DOHH2 (cell line): ENCODE measurements around the gene SNRPF.

ENCODE experiments used
- EZH2phosphoT487 ChIP-seq: fragments of 200-600 bp; sonication (generic); IDR thresholded peaks from 2 replicates; pipeline ENCODE4 v1.6.1; 2017; ENCODE audit warnings: borderline replicate concordance, mild to moderate bottlenecking, antibody characterized with exemption, low read length, moderate library complexity, mixed read lengths
- TF ChIP-seq, protein P1 (sequence below): fragments of 200-600 bp; sonication (generic); IDR thresholded peaks from one replicate; pipeline ENCODE4 v1.5.1; 2014; ENCODE audit warnings: antibody characterized with exemption, mild to moderate bottlenecking, low read depth, low read length; ENCODE audit not compliant: poor library complexity, severe bottlenecking

DNA sequence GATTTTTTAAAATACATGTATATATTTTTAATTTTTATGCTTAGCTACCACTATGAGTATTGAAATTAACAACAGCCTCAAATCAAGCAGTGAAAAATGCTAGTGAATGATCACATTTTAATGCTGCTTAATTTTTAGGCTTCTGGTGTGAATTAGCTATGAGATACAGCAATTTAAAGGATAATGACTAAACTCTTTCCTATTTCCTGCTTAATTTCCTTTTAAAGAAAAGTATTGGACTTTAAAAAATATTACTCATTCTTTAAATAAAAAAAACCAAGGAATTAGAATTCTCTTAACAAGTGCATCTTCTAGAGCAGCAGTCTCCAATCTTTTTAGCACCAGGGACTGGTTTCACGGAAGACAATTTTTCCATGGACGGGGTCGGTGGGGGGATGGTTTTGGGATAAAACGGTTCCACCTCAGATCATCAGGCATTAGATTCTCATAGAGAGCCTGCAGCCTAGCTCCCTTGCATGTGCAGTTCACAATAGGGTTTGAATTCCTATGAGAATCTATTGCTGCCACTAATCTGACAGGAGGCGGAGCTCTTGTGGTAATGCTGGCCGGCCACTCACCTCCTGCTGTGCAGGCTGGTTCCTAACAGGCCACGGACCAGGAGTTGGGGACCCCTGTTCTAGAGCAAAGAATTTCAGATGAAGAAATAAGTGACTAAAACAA is 49.6 kb upstream of the SNRPF start:
- TF ChIP-seq, protein P1, sequence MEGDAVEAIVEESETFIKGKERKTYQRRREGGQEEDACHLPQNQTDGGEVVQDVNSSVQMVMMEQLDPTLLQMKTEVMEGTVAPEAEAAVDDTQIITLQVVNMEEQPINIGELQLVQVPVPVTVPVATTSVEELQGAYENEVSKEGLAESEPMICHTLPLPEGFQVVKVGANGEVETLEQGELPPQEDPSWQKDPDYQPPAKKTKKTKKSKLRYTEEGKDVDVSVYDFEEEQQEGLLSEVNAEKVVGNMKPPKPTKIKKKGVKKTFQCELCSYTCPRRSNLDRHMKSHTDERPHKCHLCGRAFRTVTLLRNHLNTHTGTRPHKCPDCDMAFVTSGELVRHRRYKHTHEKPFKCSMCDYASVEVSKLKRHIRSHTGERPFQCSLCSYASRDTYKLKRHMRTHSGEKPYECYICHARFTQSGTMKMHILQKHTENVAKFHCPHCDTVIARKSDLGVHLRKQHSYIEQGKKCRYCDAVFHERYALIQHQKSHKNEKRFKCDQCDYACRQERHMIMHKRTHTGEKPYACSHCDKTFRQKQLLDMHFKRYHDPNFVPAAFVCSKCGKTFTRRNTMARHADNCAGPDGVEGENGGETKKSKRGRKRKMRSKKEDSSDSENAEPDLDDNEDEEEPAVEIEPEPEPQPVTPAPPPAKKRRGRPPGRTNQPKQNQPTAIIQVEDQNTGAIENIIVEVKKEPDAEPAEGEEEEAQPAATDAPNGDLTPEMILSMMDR, result no peak
- no peak for TF ChIP-seq EZH2phosphoT487
